AG09319 (cell line): ENCODE data around the gene FARSB.

ENCODE experiments used
- DNase-seq: peaks from one replicate; pipeline ENCODE4 v3.0.0-alpha.2; 2010; ENCODE audit warnings: low read depth; ENCODE audit errors: extremely low read depth
- CTCF ChIP-seq: IDR thresholded peaks from 2 replicates; pipeline ENCODE4 v1.5.1; 2011; ENCODE audit warnings: low read depth, mild to moderate bottlenecking, inconsistent platforms, low read length, moderate library complexity

The FARSB gene

GRCh38 chr2:222538535-222538934 is 117.4 kb downstream of the FARSB start:
- no peak for TF ChIP-seq CTCF
- DNase-seq, result no peak

DNA sequence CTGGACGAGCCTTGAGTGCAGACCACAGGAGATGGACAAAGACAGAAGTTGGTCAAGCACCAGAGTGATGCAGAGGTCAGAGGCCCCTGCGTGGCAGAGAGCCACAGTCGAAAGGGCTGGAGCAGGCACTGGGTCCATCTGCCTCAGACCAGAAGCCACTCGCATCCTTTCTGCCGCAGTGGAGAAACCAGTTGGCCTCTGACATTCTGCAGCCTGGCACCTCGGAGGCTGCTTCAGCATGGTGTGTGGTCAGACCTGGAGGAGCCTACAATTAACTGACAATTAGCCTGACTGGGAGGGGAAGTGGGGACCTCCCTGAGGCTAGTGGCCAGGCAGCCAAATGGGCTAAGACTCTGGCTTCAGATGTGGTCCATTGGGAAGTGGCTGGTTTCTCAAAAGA is 120.4 kb downstream of the FARSB start:
- no peak for TF ChIP-seq CTCF
- DNase-seq, result no peak

GRCh38 chr2:222532315-222532714 is 123.6 kb downstream of the FARSB start:
- DNase-seq, result no peak
- no peak for TF ChIP-seq CTCF

- no peak for DNase-seq
- no peak for TF ChIP-seq CTCF
Observed at GRCh38 chr2:222526480-222527277, 129.2 kb downstream of the FARSB start.

DNA sequence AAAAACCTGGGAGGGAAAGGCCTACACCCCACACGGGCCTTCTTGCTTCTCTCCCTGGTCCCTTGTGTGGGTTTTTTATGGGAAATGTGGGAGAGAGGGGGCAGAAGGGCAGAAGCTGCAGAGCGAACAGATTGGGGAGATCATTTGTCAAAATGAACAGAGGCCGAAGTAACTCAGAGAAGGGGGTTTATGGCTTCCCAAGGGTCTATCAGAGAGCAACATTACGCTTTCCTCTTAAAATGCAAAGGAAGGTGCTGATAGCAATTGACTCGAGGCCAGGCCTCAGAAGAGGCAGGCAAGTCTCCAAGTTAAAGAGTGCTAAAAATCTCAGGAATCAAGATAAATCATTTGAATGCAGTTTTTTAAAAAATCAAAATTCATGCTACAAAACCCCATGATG is 130.1 kb downstream of the FARSB start:
- no peak for DNase-seq
- TF ChIP-seq CTCF, result no peak

GRCh38 chr2:222523783-222524544 is 131.9 kb downstream of the FARSB start:
- no peak for DNase-seq
- no peak for TF ChIP-seq CTCF

DNA sequence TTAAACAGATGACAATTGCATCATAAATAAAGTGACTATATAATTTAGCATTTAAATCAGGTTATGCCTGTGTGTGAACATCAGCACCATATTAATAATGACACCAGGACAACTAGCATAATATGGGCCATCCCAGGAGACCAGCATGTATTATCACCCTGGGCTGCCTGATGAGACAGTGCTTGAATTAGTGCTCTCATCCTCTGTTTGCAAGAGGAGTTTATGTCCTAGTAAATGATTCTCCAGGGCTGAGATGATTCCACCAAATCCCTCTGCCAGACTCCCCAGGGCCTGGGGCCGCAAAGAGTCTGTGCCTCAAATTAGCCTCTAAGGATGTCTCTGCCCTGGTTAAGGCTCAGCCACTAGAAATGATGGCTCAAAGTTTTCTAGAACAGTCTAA is 133.8 kb downstream of the FARSB start:
- DNase-seq, result no peak
- TF ChIP-seq CTCF, result no peak
